Measurements from ENCODE around the gene ABLIM3. TPM values are rescaled to one million over a fixed set of nuclear protein-coding genes. Genes with fewer than 3 reads are reported as not detected.

The ABLIM3 gene
- total RNA-seq, 1 experiment from 2014 or later = 12.9 TPM

DNA sequence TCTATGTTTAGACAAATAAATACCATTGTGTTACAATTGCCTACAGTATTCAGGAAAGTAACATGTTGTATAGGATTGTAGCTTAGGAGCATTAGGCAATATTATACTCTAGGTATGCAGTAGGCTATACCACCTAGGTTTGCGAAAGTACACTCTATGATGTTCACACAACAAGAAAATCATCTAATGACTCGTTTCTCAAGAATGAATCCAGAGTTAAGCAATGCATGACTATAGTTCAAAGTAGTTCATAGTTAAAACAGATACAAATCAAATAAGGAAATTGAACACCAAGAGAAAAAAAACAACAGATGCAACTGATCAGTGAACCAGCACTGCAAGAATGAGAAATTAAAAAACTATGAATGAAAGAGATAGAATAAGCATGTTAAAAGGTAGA lies 27.6 kb upstream of the ABLIM3 start:
- no TSS peak for BruUV-seq (replicated peaks)
- DNase-seq (ENCODE audit: low read depth, low spot score) (no peak), ATAC-seq (no peak)
- ChIA-PET CTCF (no interaction called here), POLR2A (no interaction called here)
- Histone ChIP-seq H3K4me1 (ENCODE audit: control insufficient read depth, insufficient read depth, low read length) (no peaks in the 10 kb centered on the region), H3K27me3 (ENCODE audit: control insufficient read depth, insufficient read depth, low read length) (no peaks in the 10 kb centered on the region), H3K4me3 (ENCODE audit: low read depth in 2 of 2, low read length in 2 of 2) (no peak overlapping the region), H3K9me3 (ENCODE audit: control insufficient read depth, insufficient read depth, low read depth, low read length) (no peaks in the 10 kb centered on the region), H3K27ac (ENCODE audit: low read length) (no peak overlapping the region), H3K36me3 (ENCODE audit: control insufficient read depth, insufficient read depth, low read length) (no peaks in the 10 kb centered on the region)
- TF ChIP-seq SIN3A (IDR thresholded peaks at IDR 0.05; ENCODE audit: borderline replicate concordance, insufficient read depth, low read depth, low read length) = no peak
- TF ChIP-seq, protein P1, sequence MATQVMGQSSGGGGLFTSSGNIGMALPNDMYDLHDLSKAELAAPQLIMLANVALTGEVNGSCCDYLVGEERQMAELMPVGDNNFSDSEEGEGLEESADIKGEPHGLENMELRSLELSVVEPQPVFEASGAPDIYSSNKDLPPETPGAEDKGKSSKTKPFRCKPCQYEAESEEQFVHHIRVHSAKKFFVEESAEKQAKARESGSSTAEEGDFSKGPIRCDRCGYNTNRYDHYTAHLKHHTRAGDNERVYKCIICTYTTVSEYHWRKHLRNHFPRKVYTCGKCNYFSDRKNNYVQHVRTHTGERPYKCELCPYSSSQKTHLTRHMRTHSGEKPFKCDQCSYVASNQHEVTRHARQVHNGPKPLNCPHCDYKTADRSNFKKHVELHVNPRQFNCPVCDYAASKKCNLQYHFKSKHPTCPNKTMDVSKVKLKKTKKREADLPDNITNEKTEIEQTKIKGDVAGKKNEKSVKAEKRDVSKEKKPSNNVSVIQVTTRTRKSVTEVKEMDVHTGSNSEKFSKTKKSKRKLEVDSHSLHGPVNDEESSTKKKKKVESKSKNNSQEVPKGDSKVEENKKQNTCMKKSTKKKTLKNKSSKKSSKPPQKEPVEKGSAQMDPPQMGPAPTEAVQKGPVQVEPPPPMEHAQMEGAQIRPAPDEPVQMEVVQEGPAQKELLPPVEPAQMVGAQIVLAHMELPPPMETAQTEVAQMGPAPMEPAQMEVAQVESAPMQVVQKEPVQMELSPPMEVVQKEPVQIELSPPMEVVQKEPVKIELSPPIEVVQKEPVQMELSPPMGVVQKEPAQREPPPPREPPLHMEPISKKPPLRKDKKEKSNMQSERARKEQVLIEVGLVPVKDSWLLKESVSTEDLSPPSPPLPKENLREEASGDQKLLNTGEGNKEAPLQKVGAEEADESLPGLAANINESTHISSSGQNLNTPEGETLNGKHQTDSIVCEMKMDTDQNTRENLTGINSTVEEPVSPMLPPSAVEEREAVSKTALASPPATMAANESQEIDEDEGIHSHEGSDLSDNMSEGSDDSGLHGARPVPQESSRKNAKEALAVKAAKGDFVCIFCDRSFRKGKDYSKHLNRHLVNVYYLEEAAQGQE (IDR thresholded peaks at IDR 0.05; ENCODE audit: insufficient read depth in 1 of 2, low read depth in 2 of 2, low read length in 1 of 2) = no peak
- no peak for TF ChIP-seq POLR2AphosphoS5 (IDR thresholded peaks at IDR 0.05; ENCODE audit: low read depth, low read length)
- TF ChIP-seq, protein P2, sequence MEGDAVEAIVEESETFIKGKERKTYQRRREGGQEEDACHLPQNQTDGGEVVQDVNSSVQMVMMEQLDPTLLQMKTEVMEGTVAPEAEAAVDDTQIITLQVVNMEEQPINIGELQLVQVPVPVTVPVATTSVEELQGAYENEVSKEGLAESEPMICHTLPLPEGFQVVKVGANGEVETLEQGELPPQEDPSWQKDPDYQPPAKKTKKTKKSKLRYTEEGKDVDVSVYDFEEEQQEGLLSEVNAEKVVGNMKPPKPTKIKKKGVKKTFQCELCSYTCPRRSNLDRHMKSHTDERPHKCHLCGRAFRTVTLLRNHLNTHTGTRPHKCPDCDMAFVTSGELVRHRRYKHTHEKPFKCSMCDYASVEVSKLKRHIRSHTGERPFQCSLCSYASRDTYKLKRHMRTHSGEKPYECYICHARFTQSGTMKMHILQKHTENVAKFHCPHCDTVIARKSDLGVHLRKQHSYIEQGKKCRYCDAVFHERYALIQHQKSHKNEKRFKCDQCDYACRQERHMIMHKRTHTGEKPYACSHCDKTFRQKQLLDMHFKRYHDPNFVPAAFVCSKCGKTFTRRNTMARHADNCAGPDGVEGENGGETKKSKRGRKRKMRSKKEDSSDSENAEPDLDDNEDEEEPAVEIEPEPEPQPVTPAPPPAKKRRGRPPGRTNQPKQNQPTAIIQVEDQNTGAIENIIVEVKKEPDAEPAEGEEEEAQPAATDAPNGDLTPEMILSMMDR (IDR thresholded peaks at IDR 0.05) = no peak
- no peak for TF ChIP-seq TCF7L2 (IDR thresholded peaks at IDR 0.05; ENCODE audit: low read depth, low read length)
- in situ Hi-C loops (cut with HindIII; ENCODE audit: low pct_unique_long_range_greater_than_20kb, low sequenced_read_pairs) = no loop called here
- intact Hi-C loops (cut with micrococcal nuclease; ENCODE audit: unreplicated experiment) = loop anchor here (1.0 to 10.0 kb wide), 4 partner anchors 79 to 380 kb away; partner anchors contain the start of gene ADRB2

DNA sequence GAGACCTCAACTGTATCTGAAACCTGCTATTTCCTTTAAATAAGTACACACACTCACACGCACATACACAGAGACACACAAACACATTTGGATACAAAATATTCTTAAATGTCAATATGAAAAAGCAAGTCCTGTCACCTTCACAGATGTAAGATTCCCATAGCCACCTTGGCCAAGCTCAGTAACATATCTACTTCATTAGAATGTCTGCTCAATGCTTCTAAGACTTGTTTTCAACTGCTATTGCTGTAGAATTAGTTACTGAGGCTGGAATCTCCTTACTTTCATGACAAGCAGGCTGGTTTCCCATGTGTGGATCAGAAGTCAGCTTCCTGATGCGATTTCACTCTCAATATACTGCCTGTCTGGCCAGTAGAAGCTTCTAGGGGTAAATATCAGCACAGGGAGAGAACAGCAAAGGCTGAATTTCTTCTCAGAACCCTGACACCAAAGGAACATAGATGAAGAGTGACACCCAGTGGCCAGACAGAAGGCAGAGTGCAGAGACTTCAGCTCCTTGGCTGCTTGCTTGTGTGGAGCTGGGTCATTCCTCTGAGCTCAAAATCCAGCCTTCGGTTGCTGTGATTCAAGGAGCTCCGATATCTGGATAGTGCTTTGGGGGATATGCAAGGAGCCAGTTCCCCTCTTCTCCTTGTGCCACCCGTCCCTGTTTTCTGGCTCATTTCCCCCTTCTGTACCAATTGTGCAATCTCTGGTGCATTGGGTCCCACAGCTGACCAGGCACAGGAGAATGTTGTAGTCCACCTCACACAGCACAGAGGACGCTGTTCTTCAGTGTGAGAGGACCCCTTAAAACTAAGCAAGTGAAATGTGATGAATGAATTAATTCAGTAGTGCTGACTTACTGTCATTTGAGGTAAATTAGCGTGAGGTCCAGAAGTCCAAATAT lies 26.6 kb upstream of the ABLIM3 start:
- TF ChIP-seq TCF7L2 (IDR thresholded peaks at IDR 0.05; ENCODE audit: low read depth, low read length) (no peak), SIN3A (IDR thresholded peaks at IDR 0.05; ENCODE audit: borderline replicate concordance, insufficient read depth, low read depth, low read length) (no peak)
- TF ChIP-seq, protein P2 (IDR thresholded peaks at IDR 0.05) = peak; percentile 87
- TF ChIP-seq, protein P1 (IDR thresholded peaks at IDR 0.05; ENCODE audit: insufficient read depth in 1 of 2, low read depth in 2 of 2, low read length in 1 of 2) = no peak
- intact Hi-C loops (cut with micrococcal nuclease; ENCODE audit: unreplicated experiment) (loop anchor here (1.0 to 10.0 kb wide), 4 partner anchors 80 to 381 kb away; partner anchors contain the start of gene ADRB2), in situ Hi-C loops (cut with HindIII; ENCODE audit: low pct_unique_long_range_greater_than_20kb, low sequenced_read_pairs) (no loop called here)
- ChIA-PET CTCF (interaction anchor here (0.6 to 2.1 kb wide), 11 partner anchors 10 to 383 kb away, joined by 3 to 21 read pairs (median 9); no protein-coding TSS in a partner anchor), POLR2A (no interaction called here)
- H3K27ac ChIP-seq (ENCODE audit: low read length) = no peak overlapping the region
- H3K36me3 ChIP-seq (ENCODE audit: control insufficient read depth, insufficient read depth, low read length) = no peaks in the 10 kb centered on the region
- no peaks in the 10 kb centered on the region for H3K4me1 ChIP-seq (ENCODE audit: control insufficient read depth, insufficient read depth, low read length)
- DNase-seq (ENCODE audit: low read depth, low spot score) = peak; percentile 78
- H3K4me3 ChIP-seq (ENCODE audit: low read depth in 2 of 2, low read length in 2 of 2) = no peak overlapping the region
- ATAC-seq = peak; percentile 99
- no TSS peak for BruUV-seq (replicated peaks)
- H3K27me3 ChIP-seq (ENCODE audit: control insufficient read depth, insufficient read depth, low read length) = peaks cover under 1% of the 10 kb centered on the region; the same call in 1 of the 2 replicates
- H3K9me3 ChIP-seq (ENCODE audit: control insufficient read depth, insufficient read depth, low read depth, low read length) = no peaks in the 10 kb centered on the region

Data from Panc1 (cell line).